ENCODE results near the gene GLIS1. TPM values are rescaled to one million over a fixed set of nuclear protein-coding genes. Genes with fewer than 3 reads are reported as not detected.

Gene GLIS1
- total and polyA plus RNA-seq, 12 donors, result 0.06 to 0.10 (median 0.09) TPM; not detected in 7

DNA sequence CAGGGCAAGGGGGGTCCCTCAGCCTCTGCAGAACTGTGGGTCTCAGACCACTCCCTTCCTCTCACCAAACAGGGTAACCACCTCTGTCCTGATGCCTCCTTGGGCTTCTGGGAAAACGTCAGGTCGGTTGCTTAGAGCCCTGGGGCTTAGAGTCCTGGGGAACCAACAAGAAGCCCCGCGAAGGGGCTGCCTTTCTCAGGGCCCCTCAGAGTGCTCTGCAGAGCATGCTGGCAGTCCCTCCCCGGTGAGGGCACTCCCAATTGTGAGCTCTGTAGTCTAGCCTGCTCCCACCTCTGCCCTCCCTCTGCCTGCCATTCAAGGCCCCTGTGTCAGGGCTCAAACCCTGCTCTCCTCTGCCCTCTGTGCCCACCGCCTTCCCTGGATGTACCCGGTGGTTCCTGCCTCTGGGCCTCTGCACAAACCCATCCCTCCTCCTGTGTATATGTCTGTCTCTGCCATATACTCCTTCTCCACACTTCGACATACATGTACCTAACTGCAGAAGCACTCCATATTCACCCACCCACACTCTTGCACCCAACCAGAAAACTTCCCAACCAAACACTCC, 187.5 kb downstream of the GLIS1 start:
- Histone ChIP-seq H3K27me3 (peaks cover 0 to 12% (median 4%) of the 10 kb centered on the region in 7 donors), H3K36me3 (no peaks in the 10 kb centered on the region), H3K4me1 (peaks cover 0 to 7% (median 0%) of the 10 kb centered on the region in 9 donors), H3K9me3 (no peaks in the 10 kb centered on the region), H3K27ac (no peak overlapping the region), H3K4me3 (no peak overlapping the region)
- DNase-seq (no peak), ATAC-seq (no peak)
- intact Hi-C loops (cut with DNase I), result no loop called here
- 76 to 86% methylated on average over 8 of the region's 8 CpGs for WGBS, 2 donors
- TF ChIP-seq, protein P1, sequence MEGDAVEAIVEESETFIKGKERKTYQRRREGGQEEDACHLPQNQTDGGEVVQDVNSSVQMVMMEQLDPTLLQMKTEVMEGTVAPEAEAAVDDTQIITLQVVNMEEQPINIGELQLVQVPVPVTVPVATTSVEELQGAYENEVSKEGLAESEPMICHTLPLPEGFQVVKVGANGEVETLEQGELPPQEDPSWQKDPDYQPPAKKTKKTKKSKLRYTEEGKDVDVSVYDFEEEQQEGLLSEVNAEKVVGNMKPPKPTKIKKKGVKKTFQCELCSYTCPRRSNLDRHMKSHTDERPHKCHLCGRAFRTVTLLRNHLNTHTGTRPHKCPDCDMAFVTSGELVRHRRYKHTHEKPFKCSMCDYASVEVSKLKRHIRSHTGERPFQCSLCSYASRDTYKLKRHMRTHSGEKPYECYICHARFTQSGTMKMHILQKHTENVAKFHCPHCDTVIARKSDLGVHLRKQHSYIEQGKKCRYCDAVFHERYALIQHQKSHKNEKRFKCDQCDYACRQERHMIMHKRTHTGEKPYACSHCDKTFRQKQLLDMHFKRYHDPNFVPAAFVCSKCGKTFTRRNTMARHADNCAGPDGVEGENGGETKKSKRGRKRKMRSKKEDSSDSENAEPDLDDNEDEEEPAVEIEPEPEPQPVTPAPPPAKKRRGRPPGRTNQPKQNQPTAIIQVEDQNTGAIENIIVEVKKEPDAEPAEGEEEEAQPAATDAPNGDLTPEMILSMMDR (IDR thresholded peaks at IDR 0.05), result no peak

DNA sequence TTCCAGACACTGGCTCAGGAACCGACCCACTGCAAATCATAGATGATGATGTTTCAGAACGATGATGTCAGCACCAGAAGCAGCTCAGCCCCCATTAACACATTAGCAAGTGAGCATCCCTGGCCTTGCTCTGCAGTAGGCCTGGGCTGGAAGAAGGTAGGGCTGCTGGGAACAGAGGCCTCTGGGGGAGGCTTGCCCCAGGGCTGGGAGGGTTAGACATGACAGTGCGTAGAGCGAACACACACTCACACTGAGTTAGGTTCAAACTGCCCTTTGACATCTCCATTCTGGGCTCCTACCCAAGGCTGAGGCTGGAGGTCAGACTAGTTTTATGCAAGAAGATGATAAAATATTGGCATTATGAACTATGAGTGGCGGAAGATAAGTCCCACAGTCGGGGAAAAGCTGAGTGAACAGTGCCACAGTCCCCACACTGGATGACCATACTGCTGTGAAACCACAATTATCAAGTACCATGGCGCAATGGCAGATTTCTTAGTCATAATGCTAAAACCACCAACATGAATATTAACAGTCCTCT, 188.7 kb downstream of the GLIS1 start:
- Histone ChIP-seq H3K27me3 (peaks cover 0 to 16% (median 4%) of the 10 kb centered on the region in 7 donors), H3K4me3 (no peak overlapping the region), H3K9me3 (no peaks in the 10 kb centered on the region), H3K4me1 (peaks cover 0 to 7% (median 0%) of the 10 kb centered on the region in 9 donors), H3K27ac (no peak overlapping the region), H3K36me3 (no peaks in the 10 kb centered on the region)
- ATAC-seq, result no peak
- TF ChIP-seq, protein P1 (IDR thresholded peaks at IDR 0.05), result no peak
- WGBS, 2 donors, result 63 to 69% methylated on average over 7 of the region's 7 CpGs
- intact Hi-C loops (cut with DNase I), result no loop called here
- no peak for DNase-seq

DNA sequence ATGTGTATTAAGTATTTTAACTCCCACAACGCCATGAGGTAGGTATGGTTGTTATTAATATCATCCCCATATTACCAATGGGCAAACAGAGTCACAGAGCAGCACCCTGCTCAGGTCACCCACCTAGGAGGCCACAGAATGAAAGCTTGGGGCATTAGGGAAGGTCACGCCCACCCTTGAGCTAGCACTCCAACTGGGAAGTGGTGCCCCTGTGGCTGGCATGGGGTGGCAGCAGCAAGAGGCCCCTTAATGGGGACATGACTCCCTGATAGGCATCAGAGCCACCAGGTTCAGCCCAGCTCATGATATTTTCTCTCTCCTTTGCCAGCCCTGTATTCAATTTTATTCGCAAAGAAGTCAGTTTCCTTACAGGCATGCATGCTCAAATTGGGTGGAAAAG, 189.2 kb downstream of the GLIS1 start:
- TF ChIP-seq, protein P1 (IDR thresholded peaks at IDR 0.05), result no peak
- Histone ChIP-seq H3K36me3 (no peaks in the 10 kb centered on the region), H3K4me1 (peaks cover 0 to 7% (median 0%) of the 10 kb centered on the region in 9 donors), H3K27ac (no peak overlapping the region), H3K4me3 (no peak overlapping the region), H3K27me3 (peaks cover 0 to 14% (median 8%) of the 10 kb centered on the region in 7 donors), H3K9me3 (no peaks in the 10 kb centered on the region)
- WGBS, 2 donors, result 74 to 85% methylated on average over 3 of the region's 3 CpGs
- intact Hi-C loops (cut with DNase I), result no loop called here
- ATAC-seq, result no peak
- DNase-seq, result no peak

DNA sequence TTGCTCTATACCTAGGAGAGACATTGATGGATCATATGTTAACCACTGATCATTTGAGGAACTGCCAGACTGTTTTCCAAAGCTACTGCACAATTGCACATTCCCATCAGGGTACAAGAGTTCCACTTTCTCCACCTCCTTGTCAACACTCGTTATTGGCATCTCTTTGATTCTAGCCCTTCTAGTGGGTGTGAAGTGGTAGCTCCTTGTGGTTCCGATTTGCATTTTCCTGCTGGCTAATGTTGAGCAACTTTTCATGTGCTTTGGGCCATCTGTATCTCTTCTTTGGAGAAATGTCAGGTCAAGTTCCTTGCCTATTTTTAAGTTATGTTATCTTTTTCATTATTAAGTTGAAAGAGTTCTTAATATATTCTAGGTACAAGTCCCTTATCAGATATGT, 189.7 kb downstream of the GLIS1 start:
- H3K36me3 ChIP-seq, result no peaks in the 10 kb centered on the region
- peaks cover 0 to 15% (median 8%) of the 10 kb centered on the region in 7 donors for H3K27me3 ChIP-seq
- TF ChIP-seq, protein P1 (IDR thresholded peaks at IDR 0.05), result no peak
- 39 to 46% methylated on average over 2 of the region's 2 CpGs for WGBS, 2 donors
- no peaks in the 10 kb centered on the region for H3K9me3 ChIP-seq
- intact Hi-C loops (cut with DNase I), result no loop called here
- H3K4me3 ChIP-seq, result no peak overlapping the region
- DNase-seq, result no peak
- H3K27ac ChIP-seq, result no peak overlapping the region
- peaks cover 0 to 7% (median 0%) of the 10 kb centered on the region in 9 donors for H3K4me1 ChIP-seq
- ATAC-seq, result peak in 1 of 8 donors; percentile 47
